Activated naive CD4-positive, alpha-beta T cell treated with anti-CD3 and anti-CD28 coated beads for 36 hours (primary cell): Measurements from ENCODE around the gene SPARC. TPM values are rescaled to one million over a fixed set of nuclear protein-coding genes. Genes with fewer than 3 reads are reported as not detected.
"Not testable (repeated sequence)": the region's sequence is repeated elsewhere in the genome, so short reads cannot be mapped to it uniquely, and the experiment has no call there.

Source experiments
- CTCF ChIA-PET: fragments of 350-600 bp; sonication (Branson Sonifier 250); formaldehyde crosslinking; loops from one replicate; lab custom pipeline; 2021; ENCODE audit warnings: antibody characterized with exemption; lab: Charles Lee
- DNase-seq: peaks from one replicate; pipeline ENCODE4 v3.0.0-alpha.2; 2020
- H3K27ac Mint-ChIP-seq: one replicate; pipeline ENCODE4 v1.8.0; 2021; ENCODE audit warnings: mild to moderate bottlenecking, mixed read lengths
- H3K27me3 Mint-ChIP-seq: one replicate; pipeline ENCODE4 v1.8.0; 2021; ENCODE audit warnings: low read depth, mixed read lengths
- H3K36me3 Mint-ChIP-seq: one replicate; pipeline ENCODE4 v1.8.0; 2021; ENCODE audit warnings: low read depth, mixed read lengths
- H3K4me1 Mint-ChIP-seq: one replicate; pipeline ENCODE4 v1.8.0; 2021; ENCODE audit warnings: low read depth, mixed read lengths
- H3K4me3 Mint-ChIP-seq: one replicate; pipeline ENCODE4 v1.8.0; 2021; ENCODE audit warnings: mild to moderate bottlenecking, moderate library complexity, mixed read lengths
- H3K9me3 Mint-ChIP-seq: one replicate; pipeline ENCODE4 v1.8.0; 2021; ENCODE audit warnings: mixed read lengths
- intact Hi-C: fragments of 100-400 bp; cut with micrococcal nuclease; formaldehyde crosslinking; loops from one replicate; pipeline ENCODE4 v1.15.1; 2023
- total RNA-seq, 2 experiments: library from RNA; stranded (reverse); gene quantifications; one replicate each; pipeline ENCODE4 v1.2.3, GENCODE V29; 2021

Gene SPARC
- total RNA-seq, 2 experiments from 2014 or later, result 0.20 to 0.45 TPM

DNA sequence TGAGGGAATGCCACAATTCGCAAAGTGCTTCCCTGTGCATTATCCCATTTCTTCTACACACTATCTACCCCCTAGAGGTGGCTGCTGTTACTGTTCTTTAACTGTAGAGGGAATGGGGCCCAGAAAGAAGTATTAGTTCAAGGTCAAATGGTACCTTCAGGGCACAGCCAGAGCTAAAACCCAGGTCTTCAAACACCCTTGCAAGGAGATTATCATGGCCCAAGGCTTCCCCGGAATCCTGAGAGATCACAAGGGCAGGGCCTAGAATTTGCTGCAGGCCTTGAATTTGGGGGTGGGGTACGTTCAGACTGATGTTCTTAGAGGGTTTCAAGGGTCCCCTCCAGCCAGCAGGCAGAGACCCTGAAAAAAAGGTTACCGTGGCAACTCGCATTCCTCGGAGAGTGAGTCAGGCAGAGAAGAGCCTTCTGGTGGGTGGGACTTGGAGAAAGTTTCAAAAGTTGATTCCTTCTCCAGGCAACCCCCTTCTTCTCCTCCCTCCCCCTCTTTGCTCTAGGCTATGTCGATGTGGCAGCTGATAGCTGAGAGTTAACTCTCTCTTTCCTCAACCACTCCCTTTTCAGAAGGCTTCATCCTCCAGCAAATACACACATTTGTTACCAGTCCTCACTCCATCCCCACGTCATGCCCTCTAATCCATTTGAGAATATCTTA, 1.9 kb downstream of the SPARC start:
- intact Hi-C loops, result no loop called here
- H3K4me3 Mint-ChIP-seq, result no peak overlapping the region
- no peaks in the 10 kb centered on the region for H3K36me3 Mint-ChIP-seq
- CTCF ChIA-PET, result interaction anchor here (1.4 kb wide), 1 partner anchor 99 kb away, joined by 3 read pairs; no protein-coding TSS in a partner anchor
- H3K27ac Mint-ChIP-seq, result no peak overlapping the region
- DNase-seq, result no peak
- peaks cover 23% of the 10 kb centered on the region for H3K27me3 Mint-ChIP-seq
- no peaks in the 10 kb centered on the region for H3K9me3 Mint-ChIP-seq
- H3K4me1 Mint-ChIP-seq, result peaks cover 8% of the 10 kb centered on the region

DNA sequence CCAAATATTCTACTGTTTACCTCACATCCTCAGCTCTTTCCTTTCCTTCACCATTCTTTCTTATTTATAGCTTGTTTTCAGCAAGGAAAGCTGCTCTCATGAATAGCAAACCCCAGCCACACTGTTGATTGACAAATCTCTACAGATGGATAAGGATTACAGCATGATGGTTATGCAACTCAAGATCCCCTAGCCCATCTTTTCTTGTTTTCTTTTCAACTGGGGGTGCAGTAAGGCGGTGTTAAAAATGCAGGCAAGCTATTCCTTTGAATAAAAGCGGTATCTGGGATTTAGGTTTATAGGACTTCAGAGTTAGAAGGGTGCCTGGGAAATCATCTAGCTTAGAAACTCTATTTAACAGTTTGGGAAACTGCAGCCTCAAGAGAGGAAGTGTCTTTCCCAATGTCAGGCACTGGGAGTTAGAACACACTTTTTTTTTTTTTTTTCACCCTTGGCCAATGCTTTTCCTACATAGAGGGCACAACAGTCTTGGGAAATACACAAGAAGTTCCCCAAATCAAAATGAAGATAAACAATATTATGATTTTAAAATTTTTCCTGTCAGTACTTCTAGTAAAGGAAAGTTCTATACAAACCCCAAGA, 2.6 kb downstream of the SPARC start:
- Mint-ChIP-seq H3K4me1 (peaks cover 8% of the 10 kb centered on the region), H3K36me3 (no peaks in the 10 kb centered on the region), H3K27me3 (peaks cover 22% of the 10 kb centered on the region), H3K4me3 (no peak overlapping the region), H3K27ac (no peak overlapping the region), H3K9me3 (no peaks in the 10 kb centered on the region)
- no peak for DNase-seq
- intact Hi-C loops, result no loop called here
- CTCF ChIA-PET, result interaction anchor here (1.4 kb wide), 1 partner anchor 98 kb away, joined by 3 read pairs; no protein-coding TSS in a partner anchor

DNA sequence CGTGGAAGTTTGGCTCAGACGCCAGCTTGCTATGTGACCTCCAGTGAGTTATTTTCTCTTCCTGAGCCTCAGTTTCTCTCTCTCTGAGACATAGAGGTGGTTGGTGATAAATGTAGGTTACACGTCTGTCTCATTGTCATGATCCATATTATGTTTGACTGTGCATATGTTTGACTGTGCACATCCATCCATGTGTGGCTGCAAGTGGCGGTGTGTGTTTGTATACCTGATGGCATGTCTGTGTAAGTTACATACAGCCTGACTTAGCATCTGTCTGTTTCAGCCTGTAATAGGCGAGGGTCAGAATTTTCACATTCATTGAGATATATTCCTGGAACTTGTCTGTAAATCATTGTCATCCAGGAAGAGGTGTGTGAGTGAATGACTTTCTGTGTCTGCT, 3.3 kb downstream of the SPARC start:
- CTCF ChIA-PET, result no interaction called here
- H3K4me1 Mint-ChIP-seq, result peaks cover 8% of the 10 kb centered on the region
- no peak overlapping the region for H3K4me3 Mint-ChIP-seq
- H3K27ac Mint-ChIP-seq, result no peak overlapping the region
- no peak for DNase-seq
- H3K9me3 Mint-ChIP-seq, result no peaks in the 10 kb centered on the region
- intact Hi-C loops, result no loop called here
- H3K36me3 Mint-ChIP-seq, result no peaks in the 10 kb centered on the region
- peaks cover 17% of the 10 kb centered on the region for H3K27me3 Mint-ChIP-seq

DNA sequence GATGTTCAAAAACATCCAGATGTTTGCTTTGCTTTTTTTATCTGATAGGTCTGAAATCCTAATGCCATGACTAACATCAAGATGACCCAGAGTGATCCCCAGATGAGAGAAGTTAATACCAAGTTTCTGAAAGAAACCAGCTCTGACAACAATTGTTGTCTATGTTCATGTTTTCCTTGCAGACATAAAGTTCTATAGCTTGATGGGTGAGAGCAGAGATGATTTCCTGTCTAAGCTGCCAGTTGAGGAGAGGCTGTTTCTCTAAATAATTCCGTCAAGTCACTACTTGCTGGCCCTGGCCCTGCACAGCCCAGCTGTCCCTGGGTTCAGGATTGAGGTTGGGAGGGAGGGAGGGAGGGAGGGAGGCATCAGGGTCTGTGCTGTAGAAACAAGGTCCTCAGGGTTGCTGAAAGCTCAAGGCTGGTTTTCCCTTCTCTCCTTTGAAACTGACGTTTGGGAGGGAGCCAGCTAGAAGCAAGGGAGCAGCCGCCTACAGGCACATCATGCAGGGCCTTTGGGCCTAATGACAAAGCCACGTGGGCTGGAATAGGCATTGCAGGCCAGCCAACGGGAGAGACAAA, 3.9 kb downstream of the SPARC start:
- CTCF ChIA-PET, result interaction anchor here (1.0 kb wide), 1 partner anchor 22 kb away, joined by 3 read pairs; no protein-coding TSS in a partner anchor
- H3K27ac Mint-ChIP-seq, result no peak overlapping the region
- H3K4me1 Mint-ChIP-seq, result peaks cover 8% of the 10 kb centered on the region
- no peaks in the 10 kb centered on the region for H3K36me3 Mint-ChIP-seq
- H3K27me3 Mint-ChIP-seq, result peaks cover 14% of the 10 kb centered on the region
- intact Hi-C loops, result no loop called here
- DNase-seq, result no peak
- no peak overlapping the region for H3K4me3 Mint-ChIP-seq
- no peaks in the 10 kb centered on the region for H3K9me3 Mint-ChIP-seq

DNA sequence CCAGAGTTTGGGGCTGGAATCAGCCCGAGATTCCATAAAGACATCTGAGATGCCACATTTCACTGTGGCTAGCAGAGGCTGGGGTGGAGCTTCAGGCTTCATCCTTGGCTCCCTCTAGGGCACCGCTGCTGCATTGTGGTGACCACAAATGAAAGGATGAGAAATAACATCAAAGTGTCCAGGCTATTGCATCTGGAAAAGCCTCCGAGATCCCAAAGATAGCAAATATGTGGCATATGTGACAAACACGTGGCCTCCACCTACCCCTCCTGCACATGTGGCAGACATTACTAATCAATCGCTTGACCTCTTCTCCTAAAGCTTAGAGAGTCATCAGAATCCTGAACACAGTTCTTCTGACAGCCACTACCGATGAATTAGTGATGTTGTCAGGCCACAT, 4.5 kb downstream of the SPARC start:
- peaks cover 14% of the 10 kb centered on the region for H3K27me3 Mint-ChIP-seq
- H3K9me3 Mint-ChIP-seq, result no peaks in the 10 kb centered on the region

DNA sequence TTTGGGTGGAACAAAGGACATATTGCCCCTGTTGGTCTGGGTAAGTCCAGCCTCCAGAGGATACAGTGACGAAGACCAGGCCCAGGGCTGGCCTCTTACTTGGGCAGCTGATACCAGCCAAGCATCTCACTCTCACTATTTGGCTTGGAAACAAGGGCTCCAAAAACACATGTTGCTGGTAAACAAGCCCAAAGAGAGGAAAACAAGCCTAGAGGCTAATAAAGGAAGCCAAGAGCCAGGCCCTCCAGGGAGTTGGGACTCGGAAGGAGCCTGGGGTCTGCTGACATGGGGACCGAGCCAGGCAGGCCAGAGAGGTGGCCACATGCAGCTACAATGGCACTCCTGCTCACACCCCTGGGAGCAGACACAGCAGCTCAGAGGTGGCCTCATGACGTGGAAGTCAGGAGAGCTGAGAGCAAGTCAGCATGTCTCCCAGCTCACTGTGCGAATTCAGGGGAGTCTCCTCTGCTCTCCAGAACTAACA, 5.7 kb downstream of the SPARC start:
- DNase-seq, result no peak
- no peaks in the 10 kb centered on the region for H3K9me3 Mint-ChIP-seq
- H3K27ac Mint-ChIP-seq, result no peak overlapping the region
- H3K4me3 Mint-ChIP-seq, result no peak overlapping the region
- H3K27me3 Mint-ChIP-seq, result peaks cover 1% of the 10 kb centered on the region
- intact Hi-C loops, result no loop called here
- no peaks in the 10 kb centered on the region for H3K4me1 Mint-ChIP-seq
- H3K36me3 Mint-ChIP-seq, result no peaks in the 10 kb centered on the region
- CTCF ChIA-PET, result interaction anchor here (1.1 kb wide), 1 partner anchor 22 kb away, joined by 3 read pairs; no protein-coding TSS in a partner anchor

More for the DNA sequence above, 4.5 kb downstream of the SPARC start:
- intact Hi-C loops, result no loop called here
- Mint-ChIP-seq H3K4me3 (no peak overlapping the region), H3K27ac (no peak overlapping the region), H3K4me1 (peaks cover 8% of the 10 kb centered on the region), H3K36me3 (no peaks in the 10 kb centered on the region)
- DNase-seq, result no peak
- CTCF ChIA-PET, result interaction anchor here (1.0 kb wide), 1 partner anchor 22 kb away, joined by 3 read pairs; no protein-coding TSS in a partner anchor

DNA sequence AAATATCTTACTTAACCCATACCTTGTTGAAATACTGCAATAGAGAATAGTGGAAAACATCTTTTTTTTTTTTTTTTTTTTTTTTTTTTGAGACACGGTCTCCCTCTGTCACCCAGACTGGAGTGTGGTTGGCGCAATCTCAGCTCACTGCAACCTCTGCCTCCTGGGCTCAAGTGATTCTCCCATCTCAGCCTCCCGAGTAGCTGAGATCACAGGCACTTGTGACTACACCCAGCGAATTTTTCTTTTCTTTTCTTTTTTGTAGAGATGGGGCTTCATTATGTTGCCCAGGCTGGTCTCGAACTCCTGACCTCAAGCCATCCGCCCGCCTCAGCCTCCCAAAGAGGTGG, 6.6 kb downstream of the SPARC start:
- DNase-seq, intact Hi-C loops, H3K36me3 Mint-ChIP-seq, H3K9me3 Mint-ChIP-seq, H3K27me3 Mint-ChIP-seq, H3K4me1 Mint-ChIP-seq, H3K4me3 Mint-ChIP-seq, H3K27ac Mint-ChIP-seq, CTCF ChIA-PET: not testable (repeated sequence)

DNA sequence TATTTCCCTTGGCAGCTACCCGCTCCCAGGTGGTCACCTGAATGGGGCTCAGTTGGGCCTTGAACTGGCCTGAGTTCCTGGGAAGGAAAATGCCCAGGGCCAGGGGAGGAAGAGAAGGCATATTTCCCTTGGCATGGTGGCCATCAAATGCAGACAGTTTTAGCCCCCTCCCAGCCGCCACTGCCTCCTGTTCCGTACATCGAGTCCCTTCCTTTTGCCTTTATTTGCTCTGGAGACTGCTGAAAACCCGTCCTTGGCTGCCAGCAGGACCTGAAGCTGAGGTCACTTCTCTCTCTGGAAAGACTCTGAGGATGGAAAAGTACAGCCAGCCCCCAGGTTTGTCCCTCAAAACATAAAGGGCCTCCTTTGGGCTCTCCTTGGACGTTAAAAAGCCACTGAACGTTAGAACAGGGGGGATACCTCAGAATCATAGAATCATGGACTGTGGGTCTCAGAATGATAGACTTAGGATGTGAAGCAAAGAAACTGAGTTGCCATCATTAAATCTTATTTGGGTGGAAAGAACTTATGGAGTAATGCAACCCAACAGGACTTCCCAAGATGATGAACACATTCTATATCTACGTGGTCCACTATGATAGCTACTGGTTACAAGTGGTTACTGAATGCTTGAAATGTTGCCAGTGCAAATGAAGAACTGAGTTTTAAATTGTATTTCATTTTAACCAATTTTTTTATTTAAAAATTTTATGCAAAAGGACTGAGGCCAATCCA, 7.1 kb downstream of the SPARC start:
- CTCF ChIA-PET, result no interaction called here
- Mint-ChIP-seq H3K36me3 (no peaks in the 10 kb centered on the region), H3K27me3 (no peaks in the 10 kb centered on the region), H3K4me3 (no peak overlapping the region), H3K9me3 (no peaks in the 10 kb centered on the region), H3K4me1 (peaks cover 3% of the 10 kb centered on the region), H3K27ac (no peak overlapping the region)
- intact Hi-C loops, result no loop called here
- DNase-seq, result no peak

DNA sequence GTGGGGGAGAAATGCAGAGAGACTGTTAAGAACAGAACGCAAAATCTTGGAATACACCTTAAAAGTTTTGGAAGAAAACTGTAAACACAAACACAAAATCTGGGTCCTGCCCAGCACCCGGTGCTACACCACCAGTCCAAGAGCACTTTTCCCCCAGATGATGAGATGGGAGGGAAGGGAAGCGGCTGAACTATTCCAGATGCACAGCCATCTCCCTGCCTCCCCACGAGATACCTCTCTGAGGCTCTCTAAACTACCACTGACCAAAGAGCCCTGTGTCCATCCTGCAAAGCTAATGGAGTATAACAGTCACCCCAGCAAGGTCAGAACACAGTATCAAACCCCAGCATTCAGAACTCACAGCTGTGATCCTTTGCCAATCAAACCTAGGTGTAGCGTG, 8.0 kb downstream of the SPARC start:
- Mint-ChIP-seq H3K4me1 (peaks cover 3% of the 10 kb centered on the region), H3K36me3 (no peaks in the 10 kb centered on the region), H3K4me3 (no peak overlapping the region), H3K27me3 (no peaks in the 10 kb centered on the region), H3K9me3 (no peaks in the 10 kb centered on the region), H3K27ac (no peak overlapping the region)
- intact Hi-C loops, result no loop called here
- DNase-seq, result no peak
- CTCF ChIA-PET, result interaction anchor here (1.0 kb wide), 1 partner anchor 231 kb away, joined by 3 read pairs; the partner anchor contains the start of gene SLC36A1

DNA sequence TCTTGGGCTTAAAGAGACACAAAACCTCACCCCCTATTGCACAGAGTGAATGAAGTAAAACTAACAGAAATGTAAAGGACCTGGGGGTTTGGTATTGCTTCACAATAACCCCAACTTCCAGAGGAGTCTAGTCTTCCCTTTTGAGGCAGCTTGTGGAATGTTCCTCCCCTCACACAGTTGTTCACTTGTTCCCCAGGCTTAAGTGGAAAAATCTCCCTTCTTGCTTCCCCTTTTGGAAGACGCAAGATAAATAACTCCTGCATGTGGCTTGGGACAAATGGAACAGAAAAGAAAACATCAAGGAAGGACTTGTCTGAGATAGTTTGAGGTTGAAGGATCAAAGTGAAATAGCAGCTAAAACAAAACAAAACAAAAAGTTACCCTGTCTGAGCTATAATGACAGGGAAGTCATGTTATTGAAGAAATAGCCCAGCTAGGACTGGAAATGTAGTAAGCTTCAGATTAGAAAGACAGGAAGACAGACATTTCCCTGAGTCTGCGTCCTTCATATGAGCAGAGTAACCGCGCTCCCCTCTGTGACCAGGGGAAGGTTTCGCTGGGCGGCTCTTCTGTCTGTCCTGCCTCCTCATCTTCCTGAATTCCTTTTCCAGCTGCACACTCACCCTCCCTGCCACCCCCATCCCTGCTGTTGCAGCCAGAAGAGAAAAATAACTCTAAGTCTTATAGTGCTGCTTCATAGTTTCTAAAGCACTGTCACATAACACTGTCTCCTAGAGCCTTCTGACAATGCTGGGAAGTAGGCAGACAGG, 8.8 kb downstream of the SPARC start:
- H3K9me3 Mint-ChIP-seq, result no peaks in the 10 kb centered on the region
- peaks cover 3% of the 10 kb centered on the region for H3K4me1 Mint-ChIP-seq
- intact Hi-C loops, result no loop called here
- H3K36me3 Mint-ChIP-seq, result no peaks in the 10 kb centered on the region
- CTCF ChIA-PET, result interaction anchor here (0.8 to 1.0 kb wide), 2 partner anchors 61 to 231 kb away, joined by 3 read pairs; partner anchors contain the start of gene SLC36A1
- DNase-seq, result no peak
- H3K4me3 Mint-ChIP-seq, result no peak overlapping the region
- no peaks in the 10 kb centered on the region for H3K27me3 Mint-ChIP-seq
- H3K27ac Mint-ChIP-seq, result no peak overlapping the region

DNA sequence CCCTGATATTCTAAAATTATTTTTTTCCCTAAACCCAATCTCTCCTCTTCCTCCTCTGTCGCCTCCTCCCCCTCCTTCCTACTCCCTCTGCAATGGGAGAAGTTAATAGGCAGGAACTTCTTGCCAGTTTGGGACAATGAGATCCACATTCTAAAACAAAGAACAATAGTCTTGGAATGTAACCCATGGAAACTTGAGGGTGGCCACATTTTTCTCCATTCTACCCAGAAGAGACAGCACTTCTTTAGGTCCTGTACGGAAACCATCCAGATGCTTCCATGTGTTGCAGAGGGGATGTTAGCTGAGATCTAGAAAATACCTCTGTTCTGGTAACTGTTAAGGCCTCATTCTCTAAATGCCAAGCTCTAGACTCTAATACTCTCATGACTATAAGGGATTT, 10.0 kb downstream of the SPARC start:
- intact Hi-C loops, result no loop called here
- peaks cover 3% of the 10 kb centered on the region for H3K4me1 Mint-ChIP-seq
- no peak overlapping the region for H3K27ac Mint-ChIP-seq
- no peaks in the 10 kb centered on the region for H3K9me3 Mint-ChIP-seq
- CTCF ChIA-PET, result no interaction called here
- no peak overlapping the region for H3K4me3 Mint-ChIP-seq
- no peaks in the 10 kb centered on the region for H3K27me3 Mint-ChIP-seq
- DNase-seq, result no peak
- H3K36me3 Mint-ChIP-seq, result no peaks in the 10 kb centered on the region
